COLO668 (cell line): ENCODE measurements around the gene TEX29.

Source experiments
- DNase-seq: peaks from one replicate; lab custom pipeline; 2025; ENCODE audit not compliant: unreplicated experiment; lab: John Stamatoyannopoulos, UW

Gene TEX29

GRCh38 chr13:111319998-111320911, at the start of gene TEX29:
Gene TEX29, plus strand, starts transcription at chr13:111320642. Its CDS starts 249 bp downstream, at chr13:111320891.
- DNase-seq = no peak

GRCh38 chr13:111270765-111271698, 49.4 kb upstream of the TEX29 start:
- no peak for DNase-seq

- DNase-seq = no peak
These were observed 48.3 kb upstream of the TEX29 start for GRCh38 chr13:111272117-111272516.

- DNase-seq = no peak
These were observed 45.1 kb upstream of the TEX29 start for GRCh38 chr13:111275382-111275781.

- DNase-seq = no peak
These were observed 44.3 kb upstream of the TEX29 start for GRCh38 chr13:111275995-111276618.

- DNase-seq = no peak
These were observed 42.2 kb upstream of the TEX29 start for GRCh38 chr13:111278258-111278657.

GRCh38 chr13:111278743-111279652, 41.4 kb upstream of the TEX29 start:
- no peak for DNase-seq

GRCh38 chr13:111280226-111280625, 40.2 kb upstream of the TEX29 start:
- no peak for DNase-seq

- DNase-seq = no peak
These were observed 39.5 kb upstream of the TEX29 start for GRCh38 chr13:111280681-111281585.

GRCh38 chr13:111281751-111282311, 38.6 kb upstream of the TEX29 start:
- no peak for DNase-seq

GRCh38 chr13:111282425-111282824, 38.0 kb upstream of the TEX29 start:
- DNase-seq = no peak

GRCh38 chr13:111282997-111283396, 37.4 kb upstream of the TEX29 start:
- no peak for DNase-seq

- DNase-seq = no peak
These were observed 37.0 kb upstream of the TEX29 start for GRCh38 chr13:111283457-111283856.

- no peak for DNase-seq
These were observed 36.5 kb upstream of the TEX29 start for GRCh38 chr13:111283991-111284390.

GRCh38 chr13:111284565-111284964, 35.9 kb upstream of the TEX29 start:
- no peak for DNase-seq

- DNase-seq = no peak
These were observed 34.3 kb upstream of the TEX29 start for GRCh38 chr13:111286162-111286561.

- DNase-seq = no peak
These were observed 33.7 kb upstream of the TEX29 start for GRCh38 chr13:111286749-111287148.

GRCh38 chr13:111287201-111287600, 33.2 kb upstream of the TEX29 start:
- DNase-seq = no peak

- DNase-seq = no peak
These were observed 32.2 kb upstream of the TEX29 start for GRCh38 chr13:111288276-111288675.
